Esophagus muscularis mucosa (tissue), 2 donors: ENCODE data around the gene PHYHIPL.

Experiments
- POLR2A ChIP-seq: fragments of 450-650 bp; IDR thresholded peaks from one replicate; pipeline ENCODE4 v1.6.1; 2017; ENCODE audit warnings: antibody characterized with exemption, moderate library complexity, mild to moderate bottlenecking, low read depth
- POLR2AphosphoS5 ChIP-seq, 2 donors: sonication (generic); formaldehyde crosslinking; IDR thresholded peaks; one replicate each; pipeline ENCODE4 v1.6.1; 2017; ENCODE audit warnings: antibody characterized with exemption in 2 of 2

DNA sequence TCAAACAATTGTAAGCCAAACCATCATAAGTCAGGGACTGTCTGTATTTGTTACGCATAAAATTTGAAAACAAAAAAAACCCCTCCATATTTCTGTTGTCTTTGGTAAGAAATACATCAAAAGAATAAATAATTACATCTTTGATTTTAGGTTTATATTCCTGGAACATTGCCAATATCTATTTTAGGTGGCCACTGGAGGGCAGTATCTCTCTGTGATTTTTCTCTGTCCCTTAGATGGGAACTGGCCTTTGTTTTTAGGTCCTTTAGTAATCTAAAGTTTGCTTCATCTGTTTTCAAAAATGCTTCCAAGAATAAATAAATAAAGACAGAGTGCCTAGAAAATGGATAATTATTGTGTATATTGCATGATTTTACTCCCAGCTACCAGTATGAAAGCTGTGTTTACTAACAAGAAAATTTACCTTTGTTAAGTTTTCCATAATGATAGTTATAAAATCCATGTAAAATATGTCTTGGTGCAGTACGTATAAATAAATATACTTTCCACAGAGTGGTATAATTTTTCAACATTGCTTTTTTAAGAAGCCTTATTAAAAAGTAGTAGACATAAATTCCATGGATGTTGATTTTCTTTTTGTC is 64.2 kb downstream of the PHYHIPL start:
- TF ChIP-seq POLR2A (no peak), POLR2AphosphoS5 (IDR thresholded peaks at IDR 0.05) (peak in 1 of 2 donors; percentile 69)
